ENCODE measurements around the gene OCIAD2. TPM values are rescaled to one million over a fixed set of nuclear protein-coding genes. Genes with fewer than 3 reads are reported as not detected.

Gene OCIAD2
- total RNA-seq, 4 donors from 2014 or later: 22.0 to 56.1 (median 41.6) TPM

- intact Hi-C loops (cut with DNase I): no loop called here
- no peaks in the 10 kb centered on the region for H3K36me3 ChIP-seq
- H3K4me3 ChIP-seq (replicated peaks in 1 of 3): no peak overlapping the region
- H3K4me1 ChIP-seq: peaks cover 4 to 7% of the 10 kb centered on the region in 2 donors
- no peaks in the 10 kb centered on the region for H3K9me3 ChIP-seq
- no peaks in the 10 kb centered on the region for H3K27me3 ChIP-seq
- DNase-seq: no peak
- TF ChIP-seq POLR2A (IDR thresholded peaks at IDR 0.05): no peak
- TF ChIP-seq CTCF (IDR thresholded peaks at IDR 0.05): no peak
- 94 to 97% methylated on average over 1 of the region's 1 CpG for WGBS, 2 donors
- H3K27ac ChIP-seq: no peak overlapping the region
Measured at GRCh38 chr4:48947731-48948130, 41.2 kb upstream of the OCIAD2 start.

- WGBS, 2 donors: 83 to 87% methylated on average over 2 of the region's 2 CpGs
- Histone ChIP-seq H3K4me3 (replicated peaks in 1 of 3) (no peak overlapping the region), H3K27ac (no peak overlapping the region), H3K9me3 (no peaks in the 10 kb centered on the region), H3K27me3 (no peaks in the 10 kb centered on the region), H3K36me3 (no peaks in the 10 kb centered on the region), H3K4me1 (peaks cover 4 to 7% of the 10 kb centered on the region in 2 donors)
- DNase-seq: no peak
- intact Hi-C loops (cut with DNase I): no loop called here
- TF ChIP-seq CTCF (IDR thresholded peaks at IDR 0.05) (no peak), POLR2A (IDR thresholded peaks at IDR 0.05) (no peak)
Measured at GRCh38 chr4:48945981-48946380, 39.4 kb upstream of the OCIAD2 start.

- Histone ChIP-seq H3K36me3 (no peaks in the 10 kb centered on the region), H3K9me3 (no peaks in the 10 kb centered on the region), H3K4me3 (replicated peaks in 1 of 3) (no peak overlapping the region), H3K27ac (peak overlapping the region in 1 of 3 donors; percentile 4), H3K27me3 (no peaks in the 10 kb centered on the region), H3K4me1 (peaks cover 4 to 7% of the 10 kb centered on the region in 2 donors)
- no peak for DNase-seq
- 68 to 70% methylated on average over 6 of the region's 6 CpGs for WGBS, 2 donors
- intact Hi-C loops (cut with DNase I): no loop called here
- no peak for TF ChIP-seq POLR2A (IDR thresholded peaks at IDR 0.05)
- TF ChIP-seq CTCF (IDR thresholded peaks at IDR 0.05): peak in 1 of 6 experiments; percentile 31
Measured at GRCh38 chr4:48944756-48945241, 38.2 kb upstream of the OCIAD2 start.

- peak; percentile 77 to 78 for DNase-seq
- no peak overlapping the region for H3K4me3 ChIP-seq (replicated peaks in 1 of 3)
- intact Hi-C loops (cut with DNase I): no loop called here
- H3K27ac ChIP-seq: peak overlapping the region; percentile 4 to 33 (median 15)
- TF ChIP-seq POLR2A (IDR thresholded peaks at IDR 0.05) (no peak), CTCF (IDR thresholded peaks at IDR 0.05) (no peak)
- no peaks in the 10 kb centered on the region for H3K27me3 ChIP-seq
- no peaks in the 10 kb centered on the region for H3K9me3 ChIP-seq
- H3K4me1 ChIP-seq: peaks cover 4 to 7% of the 10 kb centered on the region in 2 donors
- H3K36me3 ChIP-seq: no peaks in the 10 kb centered on the region
- whole genome bisulfite sequencing, 2 donors: 67 to 74% methylated on average over 8 of the region's 8 CpGs
Measured at GRCh38 chr4:48944252-48944651, 37.7 kb upstream of the OCIAD2 start.

- TF ChIP-seq CTCF (IDR thresholded peaks at IDR 0.05) (peak in 5 of 6 experiments; percentile 24 to 61 (median 52)), POLR2A (IDR thresholded peaks at IDR 0.05) (no peak)
- no peak overlapping the region for H3K4me3 ChIP-seq (replicated peaks in 1 of 3)
- intact Hi-C loops (cut with DNase I): no loop called here
- DNase-seq: peak; percentile 60 to 68
- no peaks in the 10 kb centered on the region for H3K36me3 ChIP-seq
- WGBS, 2 donors: 34 to 49% methylated on average over 1 of the region's 1 CpG
- H3K27me3 ChIP-seq: no peaks in the 10 kb centered on the region
- H3K9me3 ChIP-seq: no peaks in the 10 kb centered on the region
- H3K27ac ChIP-seq: no peak overlapping the region
- peaks cover 4 to 7% of the 10 kb centered on the region in 2 donors for H3K4me1 ChIP-seq
Measured at GRCh38 chr4:48943387-48943786, 36.8 kb upstream of the OCIAD2 start.
